IMR-90 (cell line): ENCODE measurements around the gene PLXNC1. TPM values are rescaled to one million over a fixed set of nuclear protein-coding genes. Genes with fewer than 3 reads are reported as not detected.

Experiments
- ATAC-seq: fragments of 200-7000 bp; cut with Tn5 transposase; 2 replicates; pipeline ENCODE4 v1.9.1; 2020; ENCODE audit warnings: low read depth, mild to moderate bottlenecking, moderate library complexity
- BruUV-seq: library from RNA; stranded (reverse); fragments of 400-500 nt; replicated peaks from 2 replicates; lab custom pipeline; 2021; lab: Mats Ljungman, UMichigan
- CTCF ChIA-PET: fragments of 300-600 bp; formaldehyde crosslinking; extraction: SDS; loops from one replicate; lab custom pipeline; 2021; ENCODE audit warnings: antibody characterized with exemption; lab: Yijun Ruan, JAX
- POLR2A ChIA-PET: fragments of 300-600 bp; sonication (Branson Sonifier 250); formaldehyde crosslinking; loops from one replicate; lab custom pipeline; 2022; ENCODE audit warnings: antibody characterized with exemption; ENCODE audit not compliant: unreplicated experiment; lab: Charles Lee
- DNase-seq: peaks from one replicate; pipeline ENCODE4 v3.0.0; 2013
- H2AFZ ChIP-seq: replicated peaks from 2 replicates; pipeline ENCODE3; 2013; ENCODE audit warnings: low read length, mild to moderate bottlenecking; ENCODE audit not compliant: poor library complexity
- H2AK5ac ChIP-seq: 2 replicates; pipeline ENCODE4 v1.6.1; 2013; ENCODE audit warnings: low read depth, low read length, inconsistent platforms
- H2AK9ac ChIP-seq: replicated peaks from 2 replicates; pipeline ENCODE3; 2013; ENCODE audit warnings: mild to moderate bottlenecking, low read depth, low read length, moderate library complexity; ENCODE audit not compliant: poor library complexity
- H2BK120ac ChIP-seq: 2 replicates; pipeline ENCODE4 v1.6.1; 2013; ENCODE audit warnings: low read depth, low read length, inconsistent platforms
- H2BK15ac ChIP-seq: 3 replicates; pipeline ENCODE4 v1.6.1; 2013; ENCODE audit warnings: low read depth, low read length, inconsistent platforms
- H2BK20ac ChIP-seq: 2 replicates; pipeline ENCODE4 v1.6.1; 2013; ENCODE audit warnings: low read depth, mild to moderate bottlenecking, inconsistent platforms, low read length, moderate library complexity
- H2BK5ac ChIP-seq: 2 replicates; pipeline ENCODE4 v1.6.1; 2013; ENCODE audit warnings: mild to moderate bottlenecking, low read depth, low read length, inconsistent platforms; ENCODE audit not compliant: poor library complexity, severe bottlenecking
- H3K14ac ChIP-seq: replicated peaks from 2 replicates; pipeline ENCODE4 v1.6.1; 2013; ENCODE audit warnings: low read depth, low read length, inconsistent platforms
- H3K18ac ChIP-seq: 2 replicates; pipeline ENCODE4 v1.6.1; 2013; ENCODE audit warnings: low read depth, low read length, control low read depth
- H3K23ac ChIP-seq: 2 replicates; pipeline ENCODE4 v1.6.1; 2013; ENCODE audit warnings: low read depth, low read length, inconsistent platforms
- H3K27ac ChIP-seq: 2 replicates; pipeline ENCODE4 v1.5.1; 2013; ENCODE audit warnings: mild to moderate bottlenecking, control low read depth, low read length; ENCODE audit not compliant: insufficient read depth
- H3K27me3 ChIP-seq: 2 replicates; pipeline ENCODE4 v1.6.1; 2013; ENCODE audit warnings: low read length; ENCODE audit not compliant: control insufficient read depth, insufficient read depth
- H3K36me3 ChIP-seq: 2 replicates; pipeline ENCODE4 v1.6.1; 2013; ENCODE audit warnings: low read length, mixed read lengths; ENCODE audit not compliant: control insufficient read depth, insufficient read depth
- H3K4ac ChIP-seq: 2 replicates; pipeline ENCODE4 v1.6.1; 2013; ENCODE audit warnings: low read depth, low read length, inconsistent platforms
- H3K4me1 ChIP-seq: 2 replicates; pipeline ENCODE4 v1.6.1; 2013; ENCODE audit warnings: low read length, mixed read lengths; ENCODE audit not compliant: control insufficient read depth, insufficient read depth
- H3K4me2 ChIP-seq: 2 replicates; pipeline ENCODE4 v1.6.1; 2013; ENCODE audit warnings: low read depth, mild to moderate bottlenecking, control low read depth, low read length, moderate library complexity
- H3K4me3 ChIP-seq: 2 replicates; pipeline ENCODE4 v1.5.1; 2013; ENCODE audit warnings: low read depth, mild to moderate bottlenecking, control low read depth, low read length, moderate library complexity; ENCODE audit not compliant: insufficient read depth
- H3K56ac ChIP-seq: 2 replicates; pipeline ENCODE4 v1.6.1; 2013; ENCODE audit warnings: low read length, inconsistent platforms; ENCODE audit not compliant: insufficient read depth; ENCODE audit errors: extremely low read depth
- H3K79me1 ChIP-seq, 2 experiments: 2 replicates each; pipeline ENCODE4 v1.6.1; 2013; ENCODE audit warnings: low read length in 2 of 2, inconsistent platforms in 1 of 2, low read depth in 1 of 2
- H3K9ac ChIP-seq: 2 replicates; pipeline ENCODE4 v1.6.1; 2013; ENCODE audit warnings: low read depth, low read length, control low read depth
- H3K9me1 ChIP-seq: 2 replicates; pipeline ENCODE4 v1.6.1; 2013; ENCODE audit warnings: low read length, inconsistent platforms; ENCODE audit not compliant: insufficient read depth
- H3K9me3 ChIP-seq: 2 replicates; pipeline ENCODE4 v1.6.1; 2013; ENCODE audit warnings: low read length; ENCODE audit not compliant: control insufficient read depth, insufficient read depth
- H4K20me1 ChIP-seq: 2 replicates; pipeline ENCODE4 v1.6.1; 2013; ENCODE audit warnings: low read length, inconsistent platforms; ENCODE audit not compliant: insufficient read depth
- H4K5ac ChIP-seq: 2 replicates; pipeline ENCODE4 v1.6.1; 2013; ENCODE audit warnings: mild to moderate bottlenecking, low read depth, low read length, control low read depth
- H4K8ac ChIP-seq, 2 experiments: 2 replicates each; pipeline ENCODE4 v1.6.1; 2013; ENCODE audit warnings: low read depth in 2 of 2, low read length in 2 of 2, control low read depth in 1 of 2, inconsistent platforms in 1 of 2
- H4K91ac ChIP-seq: 2 replicates; pipeline ENCODE4 v1.6.1; 2013; ENCODE audit warnings: low read depth, low read length, inconsistent platforms; ENCODE audit not compliant: insufficient read depth
- BHLHE40 ChIP-seq: fragments of 150-350 bp; IDR thresholded peaks from 2 replicates; pipeline ENCODE4 v1.6.1; 2016; ENCODE audit warnings: mild to moderate bottlenecking, low read depth, low read length
- CEBPB ChIP-seq: IDR thresholded peaks from 2 replicates; pipeline ENCODE4 v1.6.1; 2012; ENCODE audit warnings: low read depth, low read length, improper control_type of control experiment
- CHD1 ChIP-seq: IDR thresholded peaks from 2 replicates; pipeline ENCODE4 v1.6.1; 2012; ENCODE audit warnings: low read depth, low read length, improper control_type of control experiment
- FOS ChIP-seq: fragments of 150-350 bp; IDR thresholded peaks from 2 replicates; pipeline ENCODE4 v1.6.1; 2016; ENCODE audit warnings: low read depth, low read length
- MAFK ChIP-seq: IDR thresholded peaks from 2 replicates; pipeline ENCODE4 v1.6.1; 2012; ENCODE audit warnings: low read depth, low read length, improper control_type of control experiment
- MAZ ChIP-seq: IDR thresholded peaks from 2 replicates; pipeline ENCODE4 v1.6.1; 2012; ENCODE audit warnings: low read depth, mild to moderate bottlenecking, low read length, improper control_type of control experiment, moderate library complexity, borderline replicate concordance
- MXI1 ChIP-seq: IDR thresholded peaks from 2 replicates; pipeline ENCODE4 v1.6.1; 2012; ENCODE audit warnings: low read depth, mild to moderate bottlenecking, low read length, moderate library complexity, borderline replicate concordance
- NFE2L2 ChIP-seq: fragments of 150-350 bp; IDR thresholded peaks from 2 replicates; pipeline ENCODE4 v1.6.1; 2016; ENCODE audit warnings: low read depth, mild to moderate bottlenecking, low read length
- POLR2A ChIP-seq: IDR thresholded peaks from 2 replicates; pipeline ENCODE4 v1.6.1; 2012; ENCODE audit warnings: mild to moderate bottlenecking, low read depth, low read length
- RAD21 ChIP-seq: IDR thresholded peaks from 2 replicates; pipeline ENCODE4 v1.6.1; 2012; ENCODE audit warnings: low read length, improper control_type of control experiment
- RCOR1 ChIP-seq: IDR thresholded peaks from 2 replicates; pipeline ENCODE4 v1.6.1; 2012; ENCODE audit warnings: mild to moderate bottlenecking, low read length, improper control_type of control experiment; ENCODE audit not compliant: insufficient replicate concordance
- RFX5 ChIP-seq: IDR thresholded peaks from 2 replicates; pipeline ENCODE4 v1.8.0; 2012; ENCODE audit warnings: low read depth, mild to moderate bottlenecking, low read length, moderate library complexity
- SMC3 ChIP-seq: fragments of 150-350 bp; IDR thresholded peaks from 2 replicates; pipeline ENCODE4 v1.6.1; 2016; ENCODE audit warnings: low read depth, mild to moderate bottlenecking, antibody characterized with exemption, low read length, moderate library complexity
- USF2 ChIP-seq: fragments of 150-350 bp; IDR thresholded peaks from 2 replicates; pipeline ENCODE4 v1.6.1; 2017; ENCODE audit warnings: mild to moderate bottlenecking, antibody characterized with exemption, low read length, low read depth
- WGBS, 2 experiments: methylation state at CpG; one replicate each; pipeline versions ENCODE4 v1.1.5 to v1.1.7; 2013; ENCODE audit warnings: missing lambda C conversion rate in 2 of 2; ENCODE audit not compliant: insufficient read length in 1 of 2; ENCODE audit errors: extremely low coverage in 2 of 2; 5-methylcytosine and 5-hydroxymethylcytosine counted together
- dilution Hi-C: fragments of 300-500 bp; cut with HindIII; formaldehyde crosslinking; loops from one replicate; pipeline ENCODE4 v1.14.3; 2018; ENCODE audit warnings: low sequenced_read_pairs; ENCODE audit not compliant: unreplicated experiment
- in situ Hi-C: fragments of 300-500 bp; cut with MboI; formaldehyde crosslinking; loops from 3 replicates; pipeline ENCODE4 v1.14.3; 2019; ENCODE audit warnings: low sequenced_read_pairs, inconsistent platforms, mixed read lengths
- intact Hi-C: fragments of 100-400 bp; cut with micrococcal nuclease; formaldehyde crosslinking; loops from 2 replicates; pipeline ENCODE4 v1.10.0; 2022
- polyA plus RNA-seq, 3 experiments: library from polyadenylated mRNA; depleted of rRNA; stranded (reverse); fragments of >200 nt; gene quantifications; 2 replicates each; pipeline ENCODE4 v1.2.3, GENCODE V29; 2012; ENCODE audit warnings: low replicate concordance in 1 of 3
- total RNA-seq: library from RNA; depleted of rRNA; stranded (reverse); fragments of >200 nt; gene quantifications from 2 replicates; pipeline ENCODE4 v1.2.3, GENCODE V29; 2012
- TF ChIP-seq, protein P1 (sequence below): conservative IDR thresholded peaks from 2 replicates; pipeline ENCODE4 v1.5.1; 2012; ENCODE audit warnings: mild to moderate bottlenecking, low read depth, low read length, improper control_type of control experiment
- TF ChIP-seq, protein P2 (sequence below): fragments of 150-350 bp; IDR thresholded peaks from 2 replicates; pipeline ENCODE4 v1.6.1; 2016; ENCODE audit warnings: low read depth, mild to moderate bottlenecking, low read length, moderate library complexity, borderline replicate concordance

Gene PLXNC1
- total and polyA plus RNA-seq, 2 of the 4 experiments (the other 2 are of a cell fraction), result 1.0 to 1.6 TPM

DNA sequence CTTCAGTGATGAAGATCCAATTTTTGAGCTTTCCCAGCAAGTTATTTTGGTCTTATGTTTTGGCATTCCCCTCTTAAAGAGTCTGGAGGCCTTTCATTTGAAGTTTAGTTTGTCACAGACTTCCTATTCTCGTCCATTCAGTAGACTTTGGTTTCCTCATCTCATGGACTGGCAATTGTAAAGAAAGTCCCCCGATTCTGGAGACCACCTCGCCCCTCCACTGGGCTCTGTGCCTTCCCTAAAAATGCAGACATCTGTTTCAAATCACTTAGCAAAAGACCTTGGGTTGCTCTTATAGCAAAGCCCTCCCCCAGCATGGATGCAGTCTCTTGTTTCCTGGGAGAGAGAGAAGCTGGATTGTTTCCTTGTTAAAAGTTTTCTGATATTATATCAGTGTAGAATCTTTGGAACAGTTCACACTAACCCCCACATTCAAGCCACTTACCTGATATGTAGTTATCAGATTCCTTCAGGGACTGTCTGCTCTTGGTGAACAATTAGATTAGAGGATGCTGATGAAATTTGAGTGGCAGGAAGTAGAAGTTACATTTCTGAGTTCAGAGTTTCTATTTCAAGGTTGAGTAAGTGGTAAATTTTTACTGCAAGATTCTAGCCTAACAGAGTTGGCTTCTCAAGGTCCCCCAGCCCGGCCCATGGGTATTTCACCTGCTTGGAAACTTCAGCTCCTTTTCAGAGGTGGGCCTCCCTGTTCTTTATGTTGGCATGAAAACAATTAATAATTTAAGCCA is 56.3 kb downstream of the PLXNC1 start:
- no TSS peak for BruUV-seq
- Histone ChIP-seq H3K9me3 (no peaks in the 10 kb centered on the region), H2AK5ac (no peak overlapping the region), H3K23ac (no peak overlapping the region), H2AK9ac (no peak overlapping the region), H2BK20ac (no peak overlapping the region), H3K56ac (no peak overlapping the region), H4K20me1 (no peaks in the 10 kb centered on the region), H3K14ac (no peak overlapping the region), H3K4me1 (no peaks in the 10 kb centered on the region), H3K4ac (no peak overlapping the region), H3K79me1 (no peaks in the 10 kb centered on the region), H3K4me2 (no peak overlapping the region), H2BK120ac (no peak overlapping the region), H2BK5ac (no peak overlapping the region), H3K9ac (no peak overlapping the region), H3K36me3 (no peaks in the 10 kb centered on the region), H3K18ac (no peak overlapping the region), H4K5ac (no peak overlapping the region), H3K9me1 (no peaks in the 10 kb centered on the region), H3K4me3 (no peak overlapping the region), H4K8ac (no peak overlapping the region), H3K27me3 (peaks cover 13% of the 10 kb centered on the region), H2AFZ (no peak overlapping the region), H3K27ac (no peak overlapping the region), H4K91ac (no peak overlapping the region), H2BK15ac (no peak overlapping the region)
- POLR2A ChIA-PET, result no interaction called here
- intact Hi-C loops (no loop called here), in situ Hi-C loops (no loop called here), dilution Hi-C loops (no loop called here)
- TF ChIP-seq, protein P1, sequence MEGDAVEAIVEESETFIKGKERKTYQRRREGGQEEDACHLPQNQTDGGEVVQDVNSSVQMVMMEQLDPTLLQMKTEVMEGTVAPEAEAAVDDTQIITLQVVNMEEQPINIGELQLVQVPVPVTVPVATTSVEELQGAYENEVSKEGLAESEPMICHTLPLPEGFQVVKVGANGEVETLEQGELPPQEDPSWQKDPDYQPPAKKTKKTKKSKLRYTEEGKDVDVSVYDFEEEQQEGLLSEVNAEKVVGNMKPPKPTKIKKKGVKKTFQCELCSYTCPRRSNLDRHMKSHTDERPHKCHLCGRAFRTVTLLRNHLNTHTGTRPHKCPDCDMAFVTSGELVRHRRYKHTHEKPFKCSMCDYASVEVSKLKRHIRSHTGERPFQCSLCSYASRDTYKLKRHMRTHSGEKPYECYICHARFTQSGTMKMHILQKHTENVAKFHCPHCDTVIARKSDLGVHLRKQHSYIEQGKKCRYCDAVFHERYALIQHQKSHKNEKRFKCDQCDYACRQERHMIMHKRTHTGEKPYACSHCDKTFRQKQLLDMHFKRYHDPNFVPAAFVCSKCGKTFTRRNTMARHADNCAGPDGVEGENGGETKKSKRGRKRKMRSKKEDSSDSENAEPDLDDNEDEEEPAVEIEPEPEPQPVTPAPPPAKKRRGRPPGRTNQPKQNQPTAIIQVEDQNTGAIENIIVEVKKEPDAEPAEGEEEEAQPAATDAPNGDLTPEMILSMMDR, result no peak
- TF ChIP-seq BHLHE40 (no peak), MAZ (no peak), MAFK (no peak), FOS (no peak), CEBPB (no peak), POLR2A (no peak), MXI1 (no peak), SMC3 (no peak), RFX5 (no peak), CHD1 (no peak), RAD21 (no peak), USF2 (no peak), RCOR1 (no peak), NFE2L2 (no peak)
- TF ChIP-seq, protein P2, sequence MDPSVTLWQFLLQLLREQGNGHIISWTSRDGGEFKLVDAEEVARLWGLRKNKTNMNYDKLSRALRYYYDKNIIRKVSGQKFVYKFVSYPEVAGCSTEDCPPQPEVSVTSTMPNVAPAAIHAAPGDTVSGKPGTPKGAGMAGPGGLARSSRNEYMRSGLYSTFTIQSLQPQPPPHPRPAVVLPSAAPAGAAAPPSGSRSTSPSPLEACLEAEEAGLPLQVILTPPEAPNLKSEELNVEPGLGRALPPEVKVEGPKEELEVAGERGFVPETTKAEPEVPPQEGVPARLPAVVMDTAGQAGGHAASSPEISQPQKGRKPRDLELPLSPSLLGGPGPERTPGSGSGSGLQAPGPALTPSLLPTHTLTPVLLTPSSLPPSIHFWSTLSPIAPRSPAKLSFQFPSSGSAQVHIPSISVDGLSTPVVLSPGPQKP, result no peak
- WGBS, 2 experiments, result no CpG with 5 or more reads among the region's 4 CpGs
- DNase-seq, result no peak
- ATAC-seq, result no peak
- CTCF ChIA-PET, result interaction anchor here (1.0 kb wide), 1 partner anchor 56 kb away, joined by 3 read pairs; no protein-coding TSS in a partner anchor
